HL-60 (cell line): ENCODE measurements around the gene TIMP3.

Experiments used
- GABPA ChIP-seq: IDR thresholded peaks from 2 replicates; pipeline ENCODE4 v1.6.1; 2012; ENCODE audit warnings: low read depth
- POLR2AphosphoS5 ChIP-seq: IDR thresholded peaks from 2 replicates; pipeline ENCODE4 v1.6.1; 2012; ENCODE audit warnings: low read depth
- TF ChIP-seq, protein P1 (sequence below): IDR thresholded peaks from one replicate; pipeline ENCODE4 v1.5.1; 2011; ENCODE audit warnings: low read length, control low read depth, inconsistent platforms; ENCODE audit not compliant: insufficient read depth

DNA sequence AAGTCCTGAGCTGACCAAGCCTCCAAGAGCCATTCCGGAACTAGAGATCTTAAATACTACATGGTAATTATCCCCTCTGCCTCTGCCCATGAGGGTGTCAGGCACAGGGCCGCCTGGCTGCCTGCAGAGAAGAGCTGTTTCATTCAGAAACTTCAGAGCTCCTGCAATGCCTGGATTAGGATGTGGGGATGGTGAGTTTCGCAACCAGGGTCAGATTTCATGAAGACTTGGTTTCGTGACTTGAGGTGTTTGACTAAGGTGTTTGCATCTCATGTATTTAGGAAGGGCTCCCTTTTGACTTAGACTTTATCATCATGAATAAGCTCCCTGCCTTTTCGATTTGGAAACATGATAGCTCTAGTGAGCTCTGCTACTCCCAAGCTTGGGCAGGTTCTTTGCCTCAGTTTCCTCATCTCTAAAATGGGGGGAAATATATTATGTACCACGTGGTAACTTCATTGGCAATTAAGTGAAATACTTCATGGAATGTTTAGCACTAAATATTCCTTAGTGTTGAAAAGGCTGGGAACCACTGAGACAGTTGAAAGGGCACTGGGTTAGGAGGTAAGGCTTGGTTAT lies 9.1 kb downstream of the TIMP3 start:
- TF ChIP-seq, protein P1, sequence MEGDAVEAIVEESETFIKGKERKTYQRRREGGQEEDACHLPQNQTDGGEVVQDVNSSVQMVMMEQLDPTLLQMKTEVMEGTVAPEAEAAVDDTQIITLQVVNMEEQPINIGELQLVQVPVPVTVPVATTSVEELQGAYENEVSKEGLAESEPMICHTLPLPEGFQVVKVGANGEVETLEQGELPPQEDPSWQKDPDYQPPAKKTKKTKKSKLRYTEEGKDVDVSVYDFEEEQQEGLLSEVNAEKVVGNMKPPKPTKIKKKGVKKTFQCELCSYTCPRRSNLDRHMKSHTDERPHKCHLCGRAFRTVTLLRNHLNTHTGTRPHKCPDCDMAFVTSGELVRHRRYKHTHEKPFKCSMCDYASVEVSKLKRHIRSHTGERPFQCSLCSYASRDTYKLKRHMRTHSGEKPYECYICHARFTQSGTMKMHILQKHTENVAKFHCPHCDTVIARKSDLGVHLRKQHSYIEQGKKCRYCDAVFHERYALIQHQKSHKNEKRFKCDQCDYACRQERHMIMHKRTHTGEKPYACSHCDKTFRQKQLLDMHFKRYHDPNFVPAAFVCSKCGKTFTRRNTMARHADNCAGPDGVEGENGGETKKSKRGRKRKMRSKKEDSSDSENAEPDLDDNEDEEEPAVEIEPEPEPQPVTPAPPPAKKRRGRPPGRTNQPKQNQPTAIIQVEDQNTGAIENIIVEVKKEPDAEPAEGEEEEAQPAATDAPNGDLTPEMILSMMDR = no peak
- no peak for TF ChIP-seq GABPA
- no peak for TF ChIP-seq POLR2AphosphoS5
